ENCODE data around the gene SLC35A5. TPM values are rescaled to one million over a fixed set of nuclear protein-coding genes. Genes with fewer than 3 reads are reported as not detected.

The SLC35A5 gene
- total and polyA plus RNA-seq, 10 donors = 8.2 to 48.0 (median 33.8) TPM

DNA sequence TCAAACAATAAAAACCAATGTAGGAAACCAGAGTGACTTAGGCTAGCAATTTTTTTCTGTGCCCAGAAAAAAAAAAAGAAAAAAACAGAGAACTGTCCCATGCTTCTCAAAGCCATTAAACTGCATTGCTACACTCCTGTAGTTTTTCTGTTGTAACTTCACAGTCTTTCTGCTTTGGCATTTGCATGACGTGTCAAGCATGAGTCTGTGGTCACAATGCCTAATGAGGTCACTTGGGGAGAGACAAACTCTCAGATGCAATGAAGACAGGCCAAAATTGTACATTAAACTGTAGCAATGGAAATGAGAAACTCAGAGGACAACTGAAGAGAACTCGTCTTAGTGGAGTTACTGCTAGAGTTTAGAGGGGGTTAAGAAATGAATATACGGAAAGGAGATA lies 48.3 kb downstream of the SLC35A5 start:
- H3K4me1 ChIP-seq = peaks cover 0 to 16% (median 7%) of the 10 kb centered on the region in 6 donors
- intact Hi-C loops (cut with DNase I; ENCODE audit: low total_unique reads) = no loop called here
- TF ChIP-seq, protein P1, sequence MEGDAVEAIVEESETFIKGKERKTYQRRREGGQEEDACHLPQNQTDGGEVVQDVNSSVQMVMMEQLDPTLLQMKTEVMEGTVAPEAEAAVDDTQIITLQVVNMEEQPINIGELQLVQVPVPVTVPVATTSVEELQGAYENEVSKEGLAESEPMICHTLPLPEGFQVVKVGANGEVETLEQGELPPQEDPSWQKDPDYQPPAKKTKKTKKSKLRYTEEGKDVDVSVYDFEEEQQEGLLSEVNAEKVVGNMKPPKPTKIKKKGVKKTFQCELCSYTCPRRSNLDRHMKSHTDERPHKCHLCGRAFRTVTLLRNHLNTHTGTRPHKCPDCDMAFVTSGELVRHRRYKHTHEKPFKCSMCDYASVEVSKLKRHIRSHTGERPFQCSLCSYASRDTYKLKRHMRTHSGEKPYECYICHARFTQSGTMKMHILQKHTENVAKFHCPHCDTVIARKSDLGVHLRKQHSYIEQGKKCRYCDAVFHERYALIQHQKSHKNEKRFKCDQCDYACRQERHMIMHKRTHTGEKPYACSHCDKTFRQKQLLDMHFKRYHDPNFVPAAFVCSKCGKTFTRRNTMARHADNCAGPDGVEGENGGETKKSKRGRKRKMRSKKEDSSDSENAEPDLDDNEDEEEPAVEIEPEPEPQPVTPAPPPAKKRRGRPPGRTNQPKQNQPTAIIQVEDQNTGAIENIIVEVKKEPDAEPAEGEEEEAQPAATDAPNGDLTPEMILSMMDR (IDR thresholded peaks at IDR 0.05 in 8 of 11, conservative IDR thresholded peaks at IDR 0.05 in 3 of 11) = no peak
- TF ChIP-seq POLR2A (IDR thresholded peaks at IDR 0.05) = no peak
- TF ChIP-seq POLR2AphosphoS5 (IDR thresholded peaks at IDR 0.05) = no peak
- H3K27ac ChIP-seq = no peak overlapping the region
- H3K9me3 ChIP-seq = no peaks in the 10 kb centered on the region
- 72 to 77% (median 75%) methylated on average over 3 of the region's 3 CpGs for WGBS, 5 donors
- H3K36me3 ChIP-seq = no peaks in the 10 kb centered on the region
- H3K27me3 ChIP-seq (replicated peaks in 1 of 7) = peaks cover 0 to 4% (median 0%) of the 10 kb centered on the region in 7 donors
- no peak for DNase-seq
- H3K4me3 ChIP-seq = no peak overlapping the region

DNA sequence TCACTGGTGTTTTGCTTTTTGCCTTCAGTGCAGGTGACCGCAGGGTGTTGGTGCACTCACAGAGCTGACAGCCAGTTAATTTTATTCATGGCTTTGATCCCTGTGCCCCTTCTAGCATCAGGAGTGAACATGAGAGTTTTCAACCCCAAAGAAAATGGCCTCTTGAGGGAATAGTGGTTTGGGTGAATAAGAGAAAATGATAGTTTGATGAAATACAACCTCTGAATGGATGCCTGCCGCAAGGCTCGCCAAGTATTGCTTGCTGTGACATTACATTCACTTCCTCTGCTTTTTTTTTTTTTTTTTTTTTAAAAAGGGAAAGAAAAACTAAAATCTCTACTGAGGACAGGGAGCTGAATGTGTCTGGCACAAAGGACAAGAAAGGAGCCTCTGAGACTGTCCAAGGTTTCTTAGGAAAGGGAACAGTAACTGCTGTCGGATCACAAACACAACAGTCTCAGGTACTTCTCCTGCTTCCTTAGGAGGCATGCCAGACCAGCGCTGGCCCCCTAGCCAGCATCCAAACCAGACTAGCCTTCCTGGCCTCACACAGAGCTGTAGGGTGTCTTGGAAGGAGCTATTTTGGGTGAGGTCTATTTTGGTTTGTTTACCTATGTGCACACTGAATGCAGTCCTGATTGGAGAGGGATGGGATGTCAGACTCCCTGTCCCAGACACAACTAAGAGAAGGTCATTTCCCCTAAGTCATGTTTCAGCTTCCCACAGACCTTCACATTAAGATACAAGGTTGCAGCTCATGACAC lies 50.1 kb downstream of the SLC35A5 start:
- intact Hi-C loops (cut with DNase I; ENCODE audit: low total_unique reads) = no loop called here
- H3K9me3 ChIP-seq = no peaks in the 10 kb centered on the region
- WGBS, 5 donors = 58 to 71% (median 62%) methylated on average over 5 of the region's 5 CpGs
- no peaks in the 10 kb centered on the region for H3K27me3 ChIP-seq (replicated peaks in 1 of 7)
- H3K27ac ChIP-seq = peak overlapping the region in 2 of 8 donors; percentile 23 to 46
- peaks cover 0 to 12% (median 3%) of the 10 kb centered on the region in 6 donors for H3K4me1 ChIP-seq
- no peaks in the 10 kb centered on the region for H3K36me3 ChIP-seq
- H3K4me3 ChIP-seq = no peak overlapping the region
- TF ChIP-seq POLR2AphosphoS5 (IDR thresholded peaks at IDR 0.05) (no peak), POLR2A (IDR thresholded peaks at IDR 0.05) (no peak)
- TF ChIP-seq, protein P1 (IDR thresholded peaks at IDR 0.05 in 8 of 11, conservative IDR thresholded peaks at IDR 0.05 in 3 of 11) = no peak
- no peak for DNase-seq

GRCh38 chr3:112615989-112616731 lies 54.3 kb downstream of the SLC35A5 start:
- TF ChIP-seq POLR2AphosphoS5 (IDR thresholded peaks at IDR 0.05) (no peak), POLR2A (IDR thresholded peaks at IDR 0.05) (no peak)
- TF ChIP-seq, protein P1 (IDR thresholded peaks at IDR 0.05 in 8 of 11, conservative IDR thresholded peaks at IDR 0.05 in 3 of 11) = no peak
- H3K4me3 ChIP-seq = no peak overlapping the region

DNA sequence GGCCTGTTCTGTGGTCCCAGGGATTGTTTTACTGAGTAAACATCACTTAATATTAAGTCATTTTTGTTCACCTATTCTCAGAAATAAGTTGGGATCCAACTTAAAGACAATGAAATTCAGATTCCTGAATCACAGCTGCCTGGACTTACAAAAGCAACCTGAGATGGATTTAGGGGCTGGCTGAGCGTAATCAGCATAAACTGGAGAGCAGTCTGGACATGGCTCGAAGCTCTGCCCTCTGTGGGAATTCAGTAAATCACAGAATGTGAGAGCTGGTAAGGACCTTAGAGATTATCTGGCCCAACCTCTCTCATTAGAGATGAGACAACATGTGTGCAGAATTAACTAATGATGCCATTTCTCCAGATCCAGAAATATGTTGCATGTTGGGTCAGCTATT lies 55.4 kb downstream of the SLC35A5 start:
- no peak overlapping the region for H3K4me3 ChIP-seq
- no peak overlapping the region for H3K27ac ChIP-seq
- H3K27me3 ChIP-seq (replicated peaks in 1 of 7) = no peaks in the 10 kb centered on the region
- H3K4me1 ChIP-seq = peaks cover 0 to 5% (median 0%) of the 10 kb centered on the region in 6 donors
- 93 to 98% (median 96%) methylated on average over 2 of the region's 2 CpGs for WGBS, 5 donors
- no peak for DNase-seq
- TF ChIP-seq POLR2A (IDR thresholded peaks at IDR 0.05) (no peak), POLR2AphosphoS5 (IDR thresholded peaks at IDR 0.05) (no peak)
- TF ChIP-seq, protein P1 (IDR thresholded peaks at IDR 0.05 in 8 of 11, conservative IDR thresholded peaks at IDR 0.05 in 3 of 11) = no peak
- no peaks in the 10 kb centered on the region for H3K36me3 ChIP-seq
- intact Hi-C loops (cut with DNase I; ENCODE audit: low total_unique reads) = no loop called here
- peaks cover 0 to 4% (median 0%) of the 10 kb centered on the region in 8 donors for H3K9me3 ChIP-seq

More at GRCh38 chr3:112615989-112616731, 54.3 kb downstream of the SLC35A5 start:
- H3K27me3 ChIP-seq (replicated peaks in 1 of 7) = no peaks in the 10 kb centered on the region
- no peaks in the 10 kb centered on the region for H3K36me3 ChIP-seq
- intact Hi-C loops (cut with DNase I; ENCODE audit: low total_unique reads) = no loop called here
- peaks cover 0 to 2% (median 0%) of the 10 kb centered on the region in 8 donors for H3K9me3 ChIP-seq
- DNase-seq = no peak
- peak overlapping the region in 3 of 8 donors; percentile 4 to 43 (median 20) for H3K27ac ChIP-seq
- 69 to 78% (median 71%) methylated on average over 7 of the region's 7 CpGs for WGBS, 5 donors
- H3K4me1 ChIP-seq = peaks cover 0 to 12% (median 3%) of the 10 kb centered on the region in 6 donors
